ENCODE data around the gene STAC2. TPM values are rescaled to one million over a fixed set of nuclear protein-coding genes. Genes with fewer than 3 reads are reported as not detected.

STAC2 gene
- polyA plus RNA-seq, 1 of the 3 experiments (the other 2 are of a cell fraction): 0.07 TPM

GRCh38 chr17:39183045-39183444, 42.7 kb downstream of the STAC2 start (continued):
- TF ChIP-seq MAX (IDR thresholded peaks at IDR 0.05; ENCODE audit: low read depth) (no peak), IRF3 (IDR thresholded peaks at IDR 0.05; ENCODE audit: low read depth, low read length) (no peak), RXRA (IDR thresholded peaks at IDR 0.05; ENCODE audit: borderline replicate concordance, low read depth) (no peak), TEAD4 (IDR thresholded peaks at IDR 0.05; ENCODE audit: borderline replicate concordance, insufficient read depth) (no peak), CHD2 (IDR thresholded peaks at IDR 0.05; ENCODE audit: low read length, partially characterized antibody) (no peak), RFX5 (IDR thresholded peaks at IDR 0.05; ENCODE audit: low read length) (no peak)
- TF ChIP-seq, protein P1, sequence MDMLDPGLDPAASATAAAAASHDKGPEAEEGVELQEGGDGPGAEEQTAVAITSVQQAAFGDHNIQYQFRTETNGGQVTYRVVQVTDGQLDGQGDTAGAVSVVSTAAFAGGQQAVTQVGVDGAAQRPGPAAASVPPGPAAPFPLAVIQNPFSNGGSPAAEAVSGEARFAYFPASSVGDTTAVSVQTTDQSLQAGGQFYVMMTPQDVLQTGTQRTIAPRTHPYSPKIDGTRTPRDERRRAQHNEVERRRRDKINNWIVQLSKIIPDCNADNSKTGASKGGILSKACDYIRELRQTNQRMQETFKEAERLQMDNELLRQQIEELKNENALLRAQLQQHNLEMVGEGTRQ (IDR thresholded peaks at IDR 0.05; ENCODE audit: borderline replicate concordance, low read depth, low read length): no peak

- Histone ChIP-seq H3K36me3 (replicated peaks in 1 of 2; ENCODE audit: control insufficient read depth in 1 of 2, insufficient read depth in 2 of 2, low read length in 1 of 2) (peaks cover 33 to 43% of the 10 kb centered on the region in 2 experiments), H3K9me3 (no peaks in the 10 kb centered on the region), H3F3A (replicated peaks; ENCODE audit: insufficient read depth) (peaks cover 3% of the 10 kb centered on the region), H3K4me3 (ENCODE audit: low read depth in 2 of 2, low read length in 1 of 2) (no peak overlapping the region), H4K20me1 (ENCODE audit: insufficient read depth) (no peaks in the 10 kb centered on the region), H3K4me1 (ENCODE audit: control insufficient read depth in 1 of 2, insufficient read depth in 2 of 2, low read depth in 1 of 2, low read length in 1 of 2) (no peaks in the 10 kb centered on the region), H3K9me2 (no peaks in the 10 kb centered on the region), H3K27me3 (ENCODE audit: insufficient read depth) (no peaks in the 10 kb centered on the region), H2AFZ (ENCODE audit: low read depth) (no peak overlapping the region), H3K9ac (no peak overlapping the region), H3K79me2 (ENCODE audit: insufficient read depth) (no peaks in the 10 kb centered on the region), H3K4me2 (no peak overlapping the region), H3K27ac (ENCODE audit: low read depth in 2 of 2, low read length in 1 of 2) (no peak overlapping the region)
- DNase-seq: no peak
- WGBS (ENCODE audit: low lambda C conversion rate): 94% methylated on average over 5 of the region's 5 CpGs
- TF ChIP-seq ELF1 (IDR thresholded peaks at IDR 0.05) (no peak), MAX (IDR thresholded peaks at IDR 0.05; ENCODE audit: low read depth) (no peak), FOXM1 (IDR thresholded peaks at IDR 0.05; ENCODE audit: low read depth) (no peak), TAF1 (IDR thresholded peaks at IDR 0.05; ENCODE audit: borderline replicate concordance, low read depth, low read length) (no peak), GABPA (IDR thresholded peaks at IDR 0.05; ENCODE audit: low read depth) (no peak), REST (IDR thresholded peaks at IDR 0.05; ENCODE audit: low read depth, low read length) (no peak), MEF2A (IDR thresholded peaks at IDR 0.05; ENCODE audit: borderline replicate concordance, low read depth) (no peak), NFIC (IDR thresholded peaks at IDR 0.05; ENCODE audit: borderline replicate concordance) (no peak), SMC3 (IDR thresholded peaks at IDR 0.05; ENCODE audit: low read depth, low read length) (no peak), FOSL2 (IDR thresholded peaks at IDR 0.05; ENCODE audit: borderline replicate concordance, low read depth) (no peak), IRF3 (IDR thresholded peaks at IDR 0.05; ENCODE audit: low read depth, low read length) (no peak), MXI1 (IDR thresholded peaks at IDR 0.05; ENCODE audit: low read depth, low read length) (no peak), GATA2 (CRISPR knock-in tag; IDR thresholded peaks at IDR 0.05) (no peak)
- TF ChIP-seq, protein P2, sequence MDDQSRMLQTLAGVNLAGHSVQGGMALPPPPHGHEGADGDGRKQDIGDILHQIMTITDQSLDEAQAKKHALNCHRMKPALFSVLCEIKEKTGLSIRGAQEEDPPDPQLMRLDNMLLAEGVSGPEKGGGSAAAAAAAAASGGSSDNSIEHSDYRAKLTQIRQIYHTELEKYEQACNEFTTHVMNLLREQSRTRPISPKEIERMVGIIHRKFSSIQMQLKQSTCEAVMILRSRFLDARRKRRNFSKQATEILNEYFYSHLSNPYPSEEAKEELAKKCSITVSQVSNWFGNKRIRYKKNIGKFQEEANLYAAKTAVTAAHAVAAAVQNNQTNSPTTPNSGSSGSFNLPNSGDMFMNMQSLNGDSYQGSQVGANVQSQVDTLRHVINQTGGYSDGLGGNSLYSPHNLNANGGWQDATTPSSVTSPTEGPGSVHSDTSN (IDR thresholded peaks at IDR 0.05): no peak
- TF ChIP-seq, protein P3, sequence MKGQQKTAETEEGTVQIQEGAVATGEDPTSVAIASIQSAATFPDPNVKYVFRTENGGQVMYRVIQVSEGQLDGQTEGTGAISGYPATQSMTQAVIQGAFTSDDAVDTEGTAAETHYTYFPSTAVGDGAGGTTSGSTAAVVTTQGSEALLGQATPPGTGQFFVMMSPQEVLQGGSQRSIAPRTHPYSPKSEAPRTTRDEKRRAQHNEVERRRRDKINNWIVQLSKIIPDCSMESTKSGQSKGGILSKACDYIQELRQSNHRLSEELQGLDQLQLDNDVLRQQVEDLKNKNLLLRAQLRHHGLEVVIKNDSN (IDR thresholded peaks at IDR 0.05; ENCODE audit: borderline replicate concordance, low read depth): no peak
- ChIA-PET CTCF (no interaction called here), POLR2A (no interaction called here)
Observed at GRCh38 chr17:39181303-39181702, 44.4 kb downstream of the STAC2 start.

All from SK-N-SH (cell line).